HEK293 (cell line): ENCODE measurements around the gene EXOSC2.

Experiments used
- CTCF ChIA-PET: fragments of 350-600 bp; formaldehyde crosslinking; extraction: SDS; loops from one replicate; lab custom pipeline; 2021; ENCODE audit warnings: antibody characterized with exemption; lab: Yijun Ruan, JAX
- POLR2A ChIA-PET: fragments of 300-600 bp; formaldehyde crosslinking; extraction: SDS; loops from one replicate; lab custom pipeline; 2020; ENCODE audit warnings: antibody characterized with exemption, inconsistent platforms; lab: Yijun Ruan, JAX
- H3K27ac ChIP-seq: fragments of 200-500 bp; sonication (Bioruptor generic); 2 replicates; pipeline ENCODE4 v1.5.1; 2014; ENCODE audit warnings: low read depth, low read length, control low read depth, inconsistent platforms; ENCODE audit errors: extremely low read depth
- H3K36me3 ChIP-seq, 2 experiments: fragments of 200-500 bp in 1 of 2; sonication (Bioruptor generic) in 1 of 2; 1 replicate in 1 of 2; 2 replicates in 1 of 2; pipeline ENCODE4 v1.5.1; 2014 to 2017; ENCODE audit warnings: inconsistent platforms in 2 of 2, low read length in 2 of 2; ENCODE audit not compliant: control insufficient read depth in 2 of 2, insufficient read depth in 1 of 2
- H3K4me1 ChIP-seq: fragments of 200-500 bp; sonication (Bioruptor generic); 2 replicates; pipeline ENCODE4 v1.5.1; 2014; ENCODE audit warnings: mild to moderate bottlenecking, low read length, inconsistent platforms; ENCODE audit not compliant: control insufficient read depth, insufficient read depth
- H3K4me3 ChIP-seq: 2 replicates; pipeline ENCODE4 v1.5.1; 2011; ENCODE audit warnings: low read depth, mild to moderate bottlenecking, control low read depth, low read length, moderate library complexity
- H3K9me3 ChIP-seq: fragments of 200-500 bp; sonication (Bioruptor generic); 2 replicates; pipeline ENCODE4 v1.5.1; 2014; ENCODE audit warnings: low read depth, low read length, inconsistent platforms; ENCODE audit not compliant: control insufficient read depth, insufficient read depth
- GLI4 ChIP-seq: fragments of 450-650 bp; formaldehyde crosslinking; IDR thresholded peaks from 2 replicates; pipeline ENCODE4 v1.5.1; 2016; ENCODE audit warnings: missing biosample characterization, missing genetic modification characterization
- INSM2 ChIP-seq: fragments of 450-650 bp; formaldehyde crosslinking; IDR thresholded peaks from 2 replicates; pipeline ENCODE4 v1.5.1; 2016; ENCODE audit warnings: missing biosample characterization, missing genetic modification characterization
- PRDM1 ChIP-seq: fragments of 450-650 bp; formaldehyde crosslinking; IDR thresholded peaks from 2 replicates; pipeline ENCODE4; 2016; ENCODE audit warnings: missing biosample characterization, missing genetic modification characterization
- YY2 ChIP-seq: fragments of 450-650 bp; formaldehyde crosslinking; IDR thresholded peaks from 2 replicates; pipeline ENCODE4 v1.5.1; 2016; ENCODE audit warnings: missing biosample characterization, missing genetic modification characterization
- ZBTB6 ChIP-seq: fragments of 450-650 bp; formaldehyde crosslinking; IDR thresholded peaks from 2 replicates; pipeline ENCODE4 v1.5.1; 2017; ENCODE audit warnings: missing biosample characterization, missing genetic modification characterization
- ZNF140 ChIP-seq: fragments of 450-650 bp; formaldehyde crosslinking; IDR thresholded peaks from 2 replicates; pipeline ENCODE4 v1.5.1; 2016; ENCODE audit warnings: missing biosample characterization, missing genetic modification characterization
- ZNF148 ChIP-seq: fragments of 450-650 bp; formaldehyde crosslinking; IDR thresholded peaks from 2 replicates; pipeline ENCODE4 v1.5.0; 2017; ENCODE audit warnings: missing biosample characterization, missing genetic modification characterization, borderline replicate concordance
- ZNF248 ChIP-seq: fragments of 450-650 bp; formaldehyde crosslinking; IDR thresholded peaks from 2 replicates; pipeline ENCODE4 v1.5.1; 2017; ENCODE audit warnings: missing biosample characterization, missing genetic modification characterization
- ZNF324 ChIP-seq: fragments of 450-650 bp; formaldehyde crosslinking; IDR thresholded peaks from 2 replicates; pipeline ENCODE4 v1.5.1; 2016; ENCODE audit warnings: missing biosample characterization, missing genetic modification characterization
- ZNF558 ChIP-seq: fragments of 450-650 bp; formaldehyde crosslinking; IDR thresholded peaks from 2 replicates; pipeline ENCODE4 v1.5.1; 2016; ENCODE audit warnings: missing biosample characterization, missing genetic modification characterization
- ZNF621 ChIP-seq: fragments of 450-650 bp; formaldehyde crosslinking; IDR thresholded peaks from 2 replicates; pipeline ENCODE4 v1.5.1; 2017; ENCODE audit warnings: missing biosample characterization, missing genetic modification characterization
- ZNF664 ChIP-seq: fragments of 450-650 bp; formaldehyde crosslinking; IDR thresholded peaks from 2 replicates; pipeline ENCODE4 v1.5.1; 2016; ENCODE audit warnings: missing biosample characterization, missing genetic modification characterization
- ZNF677 ChIP-seq: fragments of 450-650 bp; IDR thresholded peaks from 2 replicates; pipeline ENCODE4 v1.5.0; 2018; ENCODE audit warnings: missing biosample characterization, mild to moderate bottlenecking, missing genetic modification characterization, moderate library complexity
- ZNF707 ChIP-seq: fragments of 450-650 bp; formaldehyde crosslinking; IDR thresholded peaks from 2 replicates; pipeline ENCODE4 v1.5.1; 2016; ENCODE audit warnings: missing biosample characterization, missing genetic modification characterization
- ZNF843 ChIP-seq: fragments of 450-650 bp; formaldehyde crosslinking; IDR thresholded peaks from 2 replicates; pipeline ENCODE4 v1.5.1; 2016; ENCODE audit warnings: missing biosample characterization, missing genetic modification characterization
- ZSCAN5A ChIP-seq: fragments of 450-650 bp; formaldehyde crosslinking; IDR thresholded peaks from 2 replicates; pipeline ENCODE4 v1.5.1; 2016; ENCODE audit warnings: missing biosample characterization, missing genetic modification characterization

EXOSC2 gene

DNA sequence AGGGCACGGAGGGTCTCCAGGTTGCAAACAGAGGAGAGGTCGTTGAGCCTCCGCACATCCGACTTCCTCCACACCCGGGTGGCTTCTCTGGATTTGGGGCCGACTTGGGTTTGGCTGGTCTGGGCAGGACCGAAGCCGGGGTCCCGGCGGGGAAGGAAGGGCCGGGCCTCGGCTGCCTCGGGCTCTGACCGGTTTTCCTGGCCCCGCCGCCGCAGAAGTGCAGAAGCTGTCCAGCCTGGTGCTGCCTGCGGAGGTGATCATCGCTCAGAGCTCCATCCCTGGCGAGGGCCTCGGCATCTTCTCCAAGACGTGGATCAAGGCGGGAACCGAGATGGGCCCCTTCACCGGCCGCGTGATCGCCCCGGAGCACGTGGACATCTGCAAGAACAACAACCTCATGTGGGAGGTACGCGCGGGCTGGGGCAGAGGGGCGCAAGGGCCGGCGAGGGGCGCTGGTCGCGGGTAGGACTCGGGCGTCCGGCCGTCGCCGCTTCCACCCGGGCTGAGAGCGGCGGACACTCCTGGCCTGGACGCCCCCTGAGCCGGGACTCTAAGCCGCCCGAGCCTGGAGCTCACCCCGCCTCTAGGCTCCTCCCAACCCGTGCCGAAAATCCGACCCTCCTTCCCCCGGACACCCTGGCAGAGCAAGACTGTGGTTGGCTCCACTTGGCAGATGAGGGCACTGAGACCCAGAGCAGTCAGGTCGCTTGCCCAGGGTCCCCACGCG is 27.0 kb upstream of the EXOSC2 start:
- Histone ChIP-seq H3K9me3 (no peaks in the 10 kb centered on the region), H3K36me3 (no peaks in the 10 kb centered on the region), H3K4me3 (no peak overlapping the region), H3K27ac (no peak overlapping the region), H3K4me1 (no peaks in the 10 kb centered on the region)
- CTCF ChIA-PET: no interaction called here
- TF ChIP-seq ZSCAN5A (tag by site-specific recombination) (no peak), INSM2 (tag by site-specific recombination) (no peak), ZNF621 (tag by site-specific recombination) (no peak), YY2 (tag by site-specific recombination) (no peak), ZNF558 (tag by site-specific recombination) (no peak), ZNF707 (no peak), ZBTB6 (tag by site-specific recombination) (no peak), ZNF148 (tag by site-specific recombination) (no peak)
- POLR2A ChIA-PET: no interaction called here

DNA sequence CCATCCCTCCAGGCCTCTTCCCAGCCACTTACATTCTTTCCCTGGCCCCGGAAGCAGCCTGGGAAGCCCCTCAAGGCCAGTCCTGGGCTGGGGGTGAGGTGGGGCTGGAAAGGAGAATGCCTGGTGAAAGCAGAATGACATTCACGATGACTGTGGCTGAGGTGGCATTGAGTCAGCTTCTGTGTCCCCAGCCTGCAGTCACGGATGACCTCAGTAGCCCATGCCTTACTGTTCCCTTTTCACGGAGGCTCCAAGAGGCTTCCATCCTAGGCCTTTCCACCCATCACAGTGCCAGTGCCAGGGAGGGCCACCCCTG is 26.5 kb upstream of the EXOSC2 start:
- POLR2A ChIA-PET: no interaction called here
- H3K4me3 ChIP-seq: no peak overlapping the region
- H3K27ac ChIP-seq: no peak overlapping the region
- no peak for TF ChIP-seq ZNF140
- no peak for TF ChIP-seq PRDM1 (tag by site-specific recombination)
- no peak for TF ChIP-seq ZNF843 (tag by site-specific recombination)
- no peak for TF ChIP-seq ZNF677
- TF ChIP-seq GLI4: no peak
- no peak for TF ChIP-seq INSM2 (tag by site-specific recombination)
- H3K4me1 ChIP-seq: no peaks in the 10 kb centered on the region
- CTCF ChIA-PET: no interaction called here
- no peaks in the 10 kb centered on the region for H3K36me3 ChIP-seq
- H3K9me3 ChIP-seq: no peaks in the 10 kb centered on the region

DNA sequence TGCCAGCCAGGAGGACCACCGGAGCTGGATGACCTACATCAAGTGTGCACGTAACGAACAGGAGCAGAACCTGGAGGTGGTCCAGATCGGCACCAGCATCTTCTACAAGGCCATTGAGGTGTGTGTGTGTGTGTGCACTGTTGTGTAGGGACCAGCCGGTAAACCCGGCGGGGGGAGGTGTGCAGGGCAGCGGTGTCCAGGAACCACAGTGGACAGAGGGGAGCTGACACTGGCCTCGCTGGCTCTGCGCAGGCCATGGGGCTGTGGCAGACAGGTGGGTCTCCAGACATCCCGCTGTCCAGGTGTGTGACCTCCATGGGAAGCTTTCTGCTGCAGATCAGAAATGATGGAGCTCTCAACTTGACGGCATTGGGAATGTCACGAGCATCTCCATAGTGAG is 25.4 kb upstream of the EXOSC2 start:
- CTCF ChIA-PET: interaction anchor here (0.7 to 1.3 kb wide), 3 partner anchors 14 to 1741 kb away, joined by 3 to 6 read pairs (median 4); no protein-coding TSS in a partner anchor
- Histone ChIP-seq H3K4me1 (no peaks in the 10 kb centered on the region), H3K36me3 (no peaks in the 10 kb centered on the region), H3K9me3 (no peaks in the 10 kb centered on the region), H3K27ac (no peak overlapping the region), H3K4me3 (no peak overlapping the region)
- TF ChIP-seq ZNF664 (tag by site-specific recombination) (no peak), ZNF324 (tag by site-specific recombination) (no peak), ZNF248 (tag by site-specific recombination) (no peak)
- POLR2A ChIA-PET: no interaction called here
